Lower leg skin (tissue), 3 donors: Measurements from ENCODE around the gene SFR1.
"Not testable (repeated sequence)": the region's sequence is repeated elsewhere in the genome, so short reads cannot be mapped to it uniquely, and the experiment has no call there.

Experiments
- CTCF ChIP-seq, 3 donors: fragments of 450-650 bp; IDR thresholded peaks; one replicate each; pipeline ENCODE4 v1.5.1; 2016; ENCODE audit warnings: antibody characterized with exemption in 3 of 3, mild to moderate bottlenecking in 3 of 3, moderate library complexity in 2 of 3
- POLR2A ChIP-seq, 2 donors: fragments of 450-650 bp; IDR thresholded peaks; one replicate each; pipeline ENCODE4 v1.6.1; 2016 to 2017; ENCODE audit warnings: antibody characterized with exemption in 2 of 2, mild to moderate bottlenecking in 1 of 2, moderate library complexity in 1 of 2

- not testable (repeated sequence) for TF ChIP-seq CTCF, POLR2A (IDR thresholded peaks at IDR 0.05)
These were observed 52.2 kb downstream of the SFR1 start for GRCh38 chr10:104174136-104174535.
